Pulmonary artery endothelial cell (primary cell): ENCODE data around the gene CDKN1C. TPM values are rescaled to one million over a fixed set of nuclear protein-coding genes. Genes with fewer than 3 reads are reported as not detected.

Experiments
- DNase-seq: peaks from one replicate; pipeline ENCODE4 v3.0.0-alpha.2; 2011; ENCODE audit warnings: low read depth, low spot score
- total RNA-seq: library from RNA; depleted of rRNA; stranded (reverse); fragments of >200 nt; gene quantifications from 2 replicates; pipeline ENCODE4 v1.2.3, GENCODE V29; 2014

CDKN1C gene
- total RNA-seq, 1 donor from 2014 or later = 3.5 TPM

GRCh38 chr11:2848497-2848896, 37.1 kb downstream of the CDKN1C start:
- no peak for DNase-seq

DNA sequence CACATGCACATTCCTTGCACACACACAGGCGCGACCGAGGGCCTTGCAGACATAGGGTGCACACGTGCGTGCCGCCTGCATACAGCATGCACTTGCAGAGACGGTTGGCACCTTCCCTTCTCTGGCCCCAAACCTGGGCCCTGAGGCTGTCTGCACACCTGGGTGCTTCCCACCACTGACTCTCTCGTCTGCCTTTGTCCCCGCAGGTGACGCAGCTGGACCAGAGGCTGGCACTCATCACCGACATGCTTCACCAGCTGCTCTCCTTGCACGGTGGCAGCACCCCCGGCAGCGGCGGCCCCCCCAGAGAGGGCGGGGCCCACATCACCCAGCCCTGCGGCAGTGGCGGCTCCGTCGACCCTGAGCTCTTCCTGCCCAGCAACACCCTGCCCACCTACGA, 38.0 kb downstream of the CDKN1C start:
- DNase-seq = no peak

GRCh38 chr11:2846470-2846869, 39.1 kb downstream of the CDKN1C start:
- DNase-seq = no peak

DNA sequence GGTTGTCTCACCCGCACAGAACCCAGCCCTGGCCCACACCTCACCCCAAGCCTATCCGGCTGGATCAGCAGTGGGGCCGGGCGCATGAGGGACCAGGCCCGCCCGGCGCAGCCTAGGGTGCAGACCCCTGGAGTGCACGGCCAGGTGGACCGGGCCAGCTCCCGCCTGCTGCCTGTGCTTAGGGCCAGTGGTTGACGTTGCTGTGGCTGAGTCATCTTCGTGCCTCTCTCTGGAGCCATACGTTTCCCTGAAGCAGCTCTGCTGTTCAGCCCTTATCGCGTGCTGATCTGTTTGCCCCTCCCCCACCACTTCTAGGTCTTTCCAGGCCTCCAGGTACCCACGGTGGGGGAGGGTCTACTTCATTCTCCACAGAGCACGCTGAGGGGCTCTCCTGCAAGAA, 39.5 kb downstream of the CDKN1C start:
- no peak for DNase-seq

DNA sequence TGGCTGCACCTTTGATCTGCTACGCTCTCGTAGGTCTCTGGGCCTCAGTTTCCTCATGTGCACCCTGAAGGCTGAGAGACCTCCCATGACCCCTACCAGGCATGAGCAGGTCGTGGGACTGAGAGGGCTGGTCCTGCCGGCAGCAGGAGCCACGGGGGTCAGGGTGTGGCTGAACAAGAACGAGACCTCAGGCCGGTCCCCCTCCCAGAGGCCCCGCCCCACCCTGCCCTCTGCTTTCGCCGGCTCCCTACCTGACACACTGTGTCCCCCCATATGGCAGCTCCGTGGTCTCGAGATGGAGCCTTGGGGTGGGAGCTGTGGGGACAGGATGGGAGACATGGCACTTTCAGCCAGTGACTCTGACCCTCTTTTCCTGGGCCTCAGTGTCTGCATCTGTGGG, 40.6 kb downstream of the CDKN1C start:
- DNase-seq = no peak

DNA sequence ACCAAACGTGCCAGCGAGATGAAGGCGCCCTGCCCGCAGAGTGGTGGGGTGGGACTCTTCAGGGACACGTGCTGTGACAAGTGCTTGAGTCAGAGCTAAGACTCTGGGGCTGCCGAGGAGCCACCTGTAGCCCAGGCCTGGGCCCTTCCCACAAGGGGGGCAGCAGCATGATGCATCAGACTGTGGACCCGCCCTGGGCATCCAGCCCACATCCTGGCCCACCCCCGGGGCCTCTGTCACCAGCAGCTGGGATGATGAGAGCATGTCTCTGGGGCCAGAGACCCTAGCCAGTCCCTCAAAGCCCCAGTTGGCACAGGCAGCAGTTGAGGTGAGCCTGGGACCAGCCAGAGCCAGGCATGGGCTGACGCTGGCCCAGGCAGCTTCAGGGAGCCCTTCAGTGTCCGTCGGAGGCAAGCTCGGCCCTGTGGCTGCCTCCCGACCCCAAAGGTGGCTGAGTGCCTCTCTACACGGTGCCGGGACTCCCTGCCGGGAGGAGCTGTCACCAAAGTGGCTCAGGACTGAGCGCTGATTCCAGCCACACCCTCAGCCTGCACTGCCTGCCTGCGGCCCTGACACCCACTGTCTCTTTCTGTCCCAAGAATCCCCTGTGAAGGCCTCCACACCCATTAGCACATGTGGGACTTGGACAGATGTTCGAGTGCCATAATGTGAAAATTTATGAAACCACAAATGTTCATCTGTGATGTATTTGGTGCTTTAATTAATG, 41.3 kb downstream of the CDKN1C start:
- no peak for DNase-seq

DNA sequence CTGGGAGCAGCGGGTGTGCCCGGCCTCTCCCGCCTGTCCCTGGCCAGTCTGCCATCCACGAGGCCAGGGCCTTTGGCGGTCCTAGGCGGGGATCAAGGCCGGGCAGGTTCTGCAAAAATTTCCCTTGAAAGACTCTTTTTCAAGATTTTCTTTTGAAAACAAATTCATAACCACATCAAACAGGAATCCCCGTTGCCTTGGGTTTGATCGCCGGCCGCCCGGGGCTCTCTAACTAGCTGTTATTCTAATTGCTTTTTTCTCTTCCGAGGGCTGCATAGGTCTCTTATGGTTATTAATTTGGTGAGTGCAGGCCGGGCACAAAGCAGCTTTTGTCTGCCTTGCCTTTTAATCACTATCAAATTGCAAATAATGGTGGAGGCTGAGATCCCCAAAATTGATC, 42.0 kb downstream of the CDKN1C start:
- no peak for DNase-seq

- DNase-seq = no peak
These were observed 42.7 kb downstream of the CDKN1C start for GRCh38 chr11:2842876-2843275.

DNA sequence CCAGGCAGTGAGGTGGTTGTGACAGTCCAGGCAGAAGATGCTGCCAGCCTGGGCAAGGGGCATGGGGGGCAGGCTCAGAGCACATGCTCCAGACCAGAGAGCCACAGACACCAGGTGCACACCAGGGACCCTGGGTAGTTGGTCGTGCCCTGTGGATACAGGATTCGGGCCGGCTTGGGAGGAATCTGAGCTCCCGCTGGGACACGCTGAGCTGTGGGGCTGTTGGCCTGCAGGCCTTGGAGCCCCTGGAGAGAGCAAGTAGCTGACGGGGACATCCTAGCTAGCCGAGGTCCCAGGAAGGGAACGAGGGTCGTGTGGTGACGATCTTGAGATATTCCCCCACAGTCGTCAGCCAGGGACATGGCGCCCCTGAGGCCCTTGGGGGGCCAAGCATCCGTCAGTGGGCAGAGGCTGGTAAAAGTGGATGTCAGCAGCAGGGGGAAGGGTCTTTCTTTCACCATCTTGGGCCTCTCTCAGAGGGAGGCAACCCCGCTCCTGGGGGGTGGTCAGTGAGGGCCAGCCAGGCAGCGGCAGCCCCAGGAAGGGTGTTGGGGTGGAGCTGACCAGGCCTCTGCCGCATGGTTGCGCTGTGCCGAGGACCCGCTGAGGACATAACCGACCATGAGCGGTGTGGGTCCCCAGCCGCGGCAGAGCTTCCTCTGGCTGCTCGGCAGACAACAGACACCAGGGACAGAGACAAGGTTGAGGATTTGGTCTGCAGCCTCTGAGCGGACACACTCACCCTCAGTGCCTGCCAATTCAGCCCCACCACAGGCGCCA, 44.0 kb downstream of the CDKN1C start:
- no peak for DNase-seq

DNA sequence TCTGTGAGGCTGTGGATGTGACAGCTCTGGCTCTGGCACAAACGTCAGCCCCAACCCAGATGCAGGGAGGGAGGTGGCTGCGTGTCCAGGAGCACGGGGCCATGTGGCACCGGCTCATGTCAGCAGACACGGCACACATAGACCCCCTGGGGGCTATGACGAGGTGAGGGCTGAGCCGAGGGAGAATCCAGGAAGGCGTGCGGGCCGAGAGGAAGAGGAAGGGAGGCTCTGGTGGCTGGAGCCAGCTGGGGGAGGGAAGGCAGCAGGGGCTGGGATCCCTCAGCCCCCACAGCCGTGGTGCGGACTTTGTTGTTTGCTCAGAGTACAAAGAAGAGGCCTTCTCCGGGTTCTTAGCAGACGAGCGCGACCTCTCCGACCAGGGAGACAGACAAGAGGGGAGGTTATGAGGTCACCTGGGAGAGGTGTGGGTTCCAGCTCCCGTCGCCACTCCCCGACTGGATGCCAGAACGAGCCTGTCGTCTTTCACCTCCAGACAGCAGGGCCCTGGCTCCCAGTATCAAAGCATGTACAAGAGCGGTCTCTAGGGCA, 46.1 kb downstream of the CDKN1C start:
- DNase-seq = no peak

DNA sequence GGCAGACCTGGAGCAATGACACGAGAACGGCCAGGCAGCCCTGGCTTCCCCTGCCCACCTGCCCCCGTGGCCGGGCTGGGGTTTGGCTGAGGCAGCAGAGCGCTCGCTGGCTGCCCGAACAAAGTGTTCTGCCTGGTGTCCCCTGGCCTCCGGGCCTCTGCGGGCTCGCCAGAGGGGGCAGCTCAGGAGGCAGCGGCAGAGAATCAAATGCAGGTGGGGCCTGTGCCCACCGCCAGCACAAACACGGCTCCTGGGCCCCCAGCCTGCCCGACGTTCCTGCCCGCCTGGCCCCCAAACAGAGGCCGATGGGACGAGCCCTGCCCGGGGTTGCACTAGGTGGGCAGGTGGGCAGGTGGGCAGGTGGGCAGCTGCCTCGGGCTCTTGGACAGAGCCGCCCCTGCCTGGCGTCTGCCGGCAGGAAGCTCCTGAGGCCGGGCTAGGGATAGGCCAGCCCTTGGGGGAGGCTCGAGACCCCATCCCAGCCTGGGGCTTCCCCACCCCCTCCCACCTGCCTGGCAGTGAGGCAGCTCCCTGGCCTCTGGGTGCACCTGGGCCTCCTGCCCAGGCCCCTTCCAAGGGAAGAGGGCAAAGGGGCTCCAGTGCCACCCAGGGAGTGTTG, 46.8 kb downstream of the CDKN1C start:
- DNase-seq = no peak

DNA sequence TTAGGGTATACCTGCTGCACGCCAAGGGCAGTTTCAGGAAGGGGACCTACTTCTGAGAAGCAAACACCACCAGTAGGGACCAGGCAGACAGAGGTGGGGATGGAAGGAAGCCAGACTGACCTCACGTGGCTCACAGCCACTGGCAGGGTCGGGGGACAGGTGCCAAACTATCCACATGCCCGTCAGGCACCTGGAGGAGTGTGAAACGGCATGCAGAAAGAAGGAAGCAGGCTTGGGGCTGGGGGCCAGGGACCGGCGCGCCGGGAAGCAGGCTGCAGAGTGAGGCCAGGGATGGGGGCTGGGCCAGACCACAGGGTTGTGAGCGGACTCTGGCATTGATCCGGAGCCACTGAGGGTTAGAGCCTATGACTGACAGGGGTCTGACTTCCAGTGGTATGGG, 47.5 kb downstream of the CDKN1C start:
- no peak for DNase-seq

GRCh38 chr11:2837651-2838050, 47.9 kb downstream of the CDKN1C start:
- DNase-seq = no peak

- no peak for DNase-seq
These were observed 48.4 kb downstream of the CDKN1C start for GRCh38 chr11:2837096-2837601.

GRCh38 chr11:2836315-2837095, 49.1 kb downstream of the CDKN1C start:
- no peak for DNase-seq

DNA sequence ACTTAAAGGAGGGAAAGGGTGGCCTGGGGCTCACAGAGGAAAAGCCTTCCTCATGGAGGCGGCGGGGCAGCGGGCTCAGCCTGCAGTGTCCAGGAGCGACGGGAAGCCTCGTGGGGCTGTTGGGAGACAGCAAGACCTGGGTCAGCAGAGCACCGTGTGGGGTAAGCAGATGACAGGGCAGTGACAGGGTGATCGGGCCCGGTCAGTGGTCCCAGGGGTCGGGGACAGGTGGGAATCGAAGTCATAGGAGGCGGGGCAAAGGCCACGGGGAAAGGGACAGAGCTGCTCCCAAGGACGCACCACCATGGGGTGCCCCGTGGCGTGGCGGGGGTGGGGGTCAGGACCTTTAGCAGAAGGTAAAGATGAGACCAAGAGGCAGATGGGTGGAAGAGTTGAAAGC, 49.8 kb downstream of the CDKN1C start:
- DNase-seq = no peak

GRCh38 chr11:2835296-2835695, 50.3 kb downstream of the CDKN1C start:
- DNase-seq = no peak

GRCh38 chr11:2834503-2835273, 50.9 kb downstream of the CDKN1C start:
- DNase-seq = no peak

DNA sequence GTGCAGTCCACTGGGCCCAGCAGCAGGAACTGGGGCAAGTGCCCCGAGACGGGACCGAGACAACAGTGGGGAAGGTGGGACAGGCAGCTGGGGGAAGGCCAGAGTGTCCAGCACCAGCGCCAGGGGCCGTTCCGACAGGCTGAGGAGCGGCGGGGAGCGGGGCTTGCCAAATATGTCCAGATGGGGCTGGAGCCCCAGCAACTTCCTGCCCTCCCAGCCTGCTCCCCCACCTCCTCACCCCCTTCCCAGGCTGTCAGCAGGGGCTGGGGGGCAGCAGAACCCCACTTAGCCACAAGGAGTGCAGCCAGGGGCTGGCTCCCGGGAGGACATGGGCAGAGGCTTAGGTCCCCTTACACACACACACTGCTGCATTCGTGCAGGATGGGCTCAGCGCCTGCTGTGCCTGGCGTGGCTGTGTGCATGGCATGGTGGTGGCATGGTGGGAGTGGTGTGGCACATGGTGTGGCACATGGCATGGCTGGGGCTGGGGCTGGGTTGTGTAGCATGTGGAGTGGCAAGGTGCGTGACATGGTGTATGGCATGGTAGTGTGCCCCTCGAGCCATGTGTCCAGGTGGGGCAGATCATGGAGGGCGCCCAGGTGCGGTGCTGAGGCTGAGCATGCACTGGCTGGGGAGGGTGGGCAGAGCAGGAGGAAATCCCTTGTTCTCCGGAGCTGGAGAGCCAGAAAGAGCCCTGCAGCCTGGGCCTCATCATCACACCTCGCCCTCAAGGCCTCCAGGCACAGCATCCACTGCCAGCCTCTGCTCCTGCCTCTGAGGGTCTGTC, 51.7 kb downstream of the CDKN1C start:
- no peak for DNase-seq
